ENCODE data around the gene CTDSPL. TPM values are rescaled to one million over a fixed set of nuclear protein-coding genes. Genes with fewer than 3 reads are reported as not detected.

CTDSPL gene
- total and polyA plus RNA-seq, 2 of the 8 experiments (the other 6 are each of a cell fraction or from before 2014, with no cell fraction given) = 20.3 to 42.2 TPM

GRCh38 chr3:37957539-37957936 lies 95.9 kb downstream of the CTDSPL start (continued):
- no peak for TF ChIP-seq CHD7 (IDR thresholded peaks at IDR 0.05; ENCODE audit: insufficient replicate concordance, low read length)
- no peak for TF ChIP-seq RNF2 (IDR thresholded peaks at IDR 0.05; ENCODE audit: borderline replicate concordance, low read depth, low read length, missing control alignments, poor library complexity, severe bottlenecking)
- TF ChIP-seq YY1 (IDR thresholded peaks at IDR 0.05; ENCODE audit: low read depth, low read length) = no peak
- TF ChIP-seq HDAC6 (IDR thresholded peaks at IDR 0.05; ENCODE audit: low read depth, low read length) = no peak
- TF ChIP-seq SIN3A (conservative IDR thresholded peaks at IDR 0.05 in 1 of 2, IDR thresholded peaks at IDR 0.05 in 1 of 2; ENCODE audit: low read depth in 1 of 2, low read length in 2 of 2) = no peak
- no peak for TF ChIP-seq KDM1A (IDR thresholded peaks at IDR 0.05; ENCODE audit: borderline replicate concordance, low read length)
- TF ChIP-seq SIX5 (IDR thresholded peaks at IDR 0.05; ENCODE audit: low read depth, low read length) = no peak
- TF ChIP-seq NANOG (IDR thresholded peaks at IDR 0.05; ENCODE audit: insufficient read depth, low read depth, low read length, poor library complexity, severe bottlenecking) = no peak
- no peak for TF ChIP-seq RFX5 (IDR thresholded peaks at IDR 0.05; ENCODE audit: borderline replicate concordance, low read depth, low read length)
